Right lung (tissue), 5 donors: ENCODE measurements around the gene S100A11. TPM values are rescaled to one million over a fixed set of nuclear protein-coding genes. Genes with fewer than 3 reads are reported as not detected.

ENCODE experiments used
- DNase-seq, 2 donors: peaks; one replicate each; pipeline ENCODE4 v3.0.0-alpha.2; 2013
- polyA plus RNA-seq, 5 donors: library from polyadenylated mRNA; unstranded; fragments of 120-200 nt; gene quantifications; one replicate each; pipeline versions ENCODE4 v1.2.1 to v1.2.3, GENCODE V29; 2013; ENCODE audit warnings: inconsistent platforms in 1 of 5, low replicate concordance in 1 of 5; ENCODE audit not compliant: insufficient read length in 5 of 5, insufficient read depth in 1 of 5

Gene S100A11
- polyA plus RNA-seq, 5 donors, result 215 to 317 (median 226) TPM

DNA sequence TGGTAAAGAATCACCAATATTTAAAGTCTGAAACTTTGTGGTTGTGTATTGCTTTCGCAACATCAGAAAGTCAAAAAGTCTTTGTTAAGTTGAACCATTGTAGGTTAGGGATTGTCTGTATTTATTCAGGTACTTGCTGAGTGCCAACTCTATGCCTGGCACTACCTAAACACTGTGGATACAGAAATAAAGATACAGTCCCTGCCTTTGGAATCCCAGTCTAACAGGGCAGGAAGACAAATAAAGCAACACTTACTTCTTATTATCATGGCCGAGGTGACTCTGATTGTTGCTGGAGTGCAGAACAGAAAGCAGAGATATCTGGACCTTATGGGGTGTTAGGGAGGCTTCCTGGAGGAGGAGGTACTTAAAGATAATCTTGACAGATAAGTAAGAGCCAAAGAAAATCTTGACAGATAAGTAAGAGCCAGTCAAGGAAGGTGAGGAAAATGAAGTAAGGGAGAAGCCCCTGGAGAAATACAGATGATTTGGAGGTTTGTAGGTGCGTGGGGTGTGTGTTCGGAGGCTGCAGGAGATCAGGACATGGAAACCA, 31.4 kb downstream of the S100A11 start:
- no peak for DNase-seq

DNA sequence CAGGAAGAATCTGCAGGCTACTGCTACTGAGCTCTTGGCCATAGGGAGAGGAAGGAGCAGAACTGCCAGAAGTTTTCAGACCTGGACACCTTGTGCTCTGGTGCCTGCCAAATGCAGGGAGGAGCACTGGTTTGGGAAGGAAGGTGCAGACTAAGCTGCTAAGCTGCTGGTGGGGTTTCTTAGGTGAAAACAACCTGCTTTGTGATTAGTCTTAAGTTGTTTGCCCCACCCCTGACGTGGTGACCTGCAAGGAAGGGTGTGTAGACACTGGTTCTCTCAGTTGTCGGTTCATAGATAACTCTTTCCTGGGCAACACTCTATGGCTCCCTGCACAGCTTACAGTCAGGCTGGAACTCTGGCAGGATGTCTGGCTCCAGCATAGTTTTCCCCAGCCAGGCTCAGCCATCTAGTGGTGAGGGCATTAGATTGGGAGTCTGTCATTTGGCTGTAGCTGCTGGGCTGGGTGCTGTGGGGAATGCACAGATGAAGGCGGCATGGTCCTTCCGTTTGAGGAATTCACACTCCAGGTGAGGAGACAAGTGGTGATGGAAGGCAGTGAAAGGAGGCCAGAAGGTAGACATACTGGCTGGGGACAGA, 32.9 kb downstream of the S100A11 start:
- no peak for DNase-seq

DNA sequence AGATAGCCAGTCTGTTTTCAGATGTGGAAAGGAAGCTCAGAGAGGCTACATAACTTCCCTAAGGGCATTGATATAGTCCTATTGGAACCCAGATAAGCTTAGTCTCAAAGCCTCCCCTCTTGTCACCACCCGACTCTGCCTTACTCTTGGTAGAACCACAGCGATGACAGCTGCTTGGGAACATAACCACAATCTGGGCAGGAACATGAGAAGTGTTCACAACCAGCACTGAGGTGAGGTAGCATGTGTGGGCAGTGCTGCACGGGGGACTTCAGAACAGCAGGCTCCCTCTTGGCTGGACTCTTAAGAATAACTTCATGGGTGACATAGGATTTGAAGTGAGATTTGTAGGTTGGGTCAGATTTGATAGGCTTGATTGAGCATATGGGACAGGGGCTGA, 33.8 kb downstream of the S100A11 start:
- DNase-seq, result no peak

DNA sequence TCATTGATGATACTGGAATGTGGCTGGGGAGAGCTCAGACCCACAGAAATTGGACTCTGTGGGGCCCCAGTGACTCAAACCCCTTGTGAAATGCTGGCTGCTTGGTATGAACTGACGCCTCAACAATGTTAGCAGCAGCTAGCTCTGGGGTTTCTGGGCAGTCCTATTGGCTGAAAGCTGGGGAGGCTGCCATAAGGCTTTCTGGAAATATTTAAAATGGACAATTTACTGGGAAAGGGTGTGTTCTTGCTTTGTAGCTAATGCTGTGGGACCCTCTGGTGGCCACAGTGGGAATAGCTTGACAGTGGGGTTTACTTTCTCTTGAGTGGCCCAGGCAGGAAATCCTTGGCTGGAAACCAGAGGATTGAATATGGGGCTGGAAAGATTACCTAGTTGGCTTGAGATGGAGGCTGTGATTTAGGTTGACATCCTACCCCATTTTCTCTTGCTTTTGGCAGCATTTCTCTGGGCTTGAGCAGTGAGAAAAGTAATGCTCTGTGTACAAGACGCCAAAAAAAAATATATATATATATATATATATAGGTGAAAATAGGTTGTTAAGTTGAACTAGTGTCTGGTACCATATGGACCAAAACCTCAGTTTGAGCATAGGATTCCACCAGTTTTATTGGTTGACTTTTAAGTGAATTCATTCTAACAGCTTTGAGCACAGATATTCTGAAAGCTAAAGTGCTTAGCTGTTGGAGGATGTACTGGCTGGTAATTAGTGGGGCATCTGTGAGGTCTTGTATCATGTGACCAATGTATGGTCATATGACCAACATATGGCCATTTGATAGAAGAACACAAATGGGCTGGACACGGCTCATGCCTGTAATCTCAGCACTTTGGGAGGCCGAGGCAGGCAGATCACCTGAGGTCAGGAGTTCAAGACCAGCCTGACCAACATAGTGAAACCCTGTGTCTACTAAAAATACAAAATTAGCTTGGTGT, 34.9 kb downstream of the S100A11 start:
- peak; percentile 75 to 83 for DNase-seq

DNA sequence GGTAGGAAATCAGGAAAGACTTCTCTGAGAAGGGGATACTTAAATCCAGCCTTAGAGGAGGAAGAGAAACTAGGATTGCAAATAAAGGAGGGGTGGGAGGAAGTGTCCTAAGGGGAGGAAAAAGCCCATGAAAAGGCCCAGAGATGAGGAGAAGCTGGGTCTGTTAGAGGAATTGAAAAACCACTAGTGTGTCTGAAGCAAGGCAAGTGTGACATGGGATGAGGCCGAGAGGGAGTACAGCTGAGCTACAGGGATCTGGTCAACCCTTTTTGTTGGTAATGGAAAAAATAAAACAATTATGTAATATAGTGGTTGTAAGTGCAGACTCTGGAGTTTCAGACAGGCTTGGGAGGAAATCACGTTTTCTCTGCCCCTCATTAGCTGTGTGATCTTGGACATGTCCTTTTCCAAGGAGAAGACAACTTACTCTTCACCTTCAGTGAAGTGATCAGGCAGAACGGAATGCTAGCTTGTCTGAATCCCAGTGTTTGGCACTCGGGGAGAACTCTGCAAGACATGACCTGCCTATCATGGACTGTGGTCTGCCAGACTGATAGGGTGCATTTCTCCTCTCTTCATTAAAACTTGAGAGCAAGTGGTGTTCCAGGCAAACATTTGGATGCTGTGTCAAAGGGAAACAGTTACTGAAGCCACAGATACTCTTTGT, 35.7 kb downstream of the S100A11 start:
- DNase-seq, result no peak

DNA sequence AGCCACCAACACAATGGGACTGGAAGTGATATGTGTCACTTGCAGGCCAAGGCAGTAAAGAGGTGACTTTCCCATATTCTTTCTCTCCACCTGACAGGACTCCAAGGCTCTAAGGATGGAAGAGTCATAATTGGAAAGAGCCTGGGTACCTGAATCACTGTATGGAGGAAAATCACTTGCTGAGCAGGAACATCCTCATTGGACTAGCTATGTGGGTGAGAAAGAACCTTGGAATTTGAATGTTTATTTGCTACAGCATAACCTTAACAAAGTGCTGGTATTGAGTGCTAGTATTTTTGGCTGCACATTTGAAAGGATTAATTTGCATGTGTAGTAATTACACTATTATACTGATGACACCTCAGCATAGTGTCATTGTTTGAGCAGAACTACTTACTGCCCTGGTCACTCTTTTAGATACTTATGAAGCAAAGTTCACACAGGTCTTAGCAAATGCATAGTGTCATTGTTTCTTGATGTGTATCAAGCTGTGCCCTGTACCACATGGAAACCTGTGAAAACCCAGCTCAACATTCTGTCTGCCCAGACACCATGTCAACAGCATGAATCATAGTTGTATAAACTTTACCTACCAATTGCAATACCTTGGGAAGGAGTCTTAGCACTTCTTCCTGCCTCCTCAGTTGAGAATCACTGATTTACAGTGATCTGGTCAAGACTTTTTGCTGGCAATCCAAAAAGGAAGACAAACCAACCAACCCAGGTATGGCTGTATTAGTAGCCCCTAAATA, 38.0 kb downstream of the S100A11 start:
- no peak for DNase-seq

DNA sequence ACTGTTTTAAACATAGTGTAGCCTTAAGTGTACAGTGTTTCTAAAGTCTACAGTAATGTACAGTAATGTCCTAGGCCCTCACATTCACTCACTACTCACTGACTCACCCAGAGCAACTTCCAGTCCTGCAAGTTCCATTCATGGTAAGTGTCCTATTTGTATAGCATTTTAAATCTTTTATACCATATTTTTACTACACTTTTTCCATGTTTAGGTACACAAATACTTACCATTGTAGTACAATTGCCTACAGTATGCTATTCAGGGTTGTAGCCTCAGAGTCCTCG, 39.6 kb downstream of the S100A11 start:
- no peak for DNase-seq

DNA sequence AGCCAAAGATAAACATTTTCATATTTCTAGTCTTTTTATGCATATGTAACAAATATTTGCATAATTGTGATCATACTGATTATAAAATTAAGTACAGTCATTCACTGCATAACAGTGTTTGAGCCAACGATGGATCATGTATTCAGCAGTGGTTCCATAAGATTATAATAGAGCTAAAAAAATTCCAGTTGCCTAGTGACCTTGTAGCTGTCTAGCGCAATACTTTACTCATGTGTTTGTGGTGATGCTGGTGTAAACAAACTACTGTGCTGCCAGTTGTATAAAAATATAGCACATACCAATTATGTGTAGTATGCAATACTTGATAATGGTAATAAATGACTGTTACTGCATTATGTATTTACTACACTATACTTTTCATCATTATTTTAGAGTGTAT, 41.0 kb downstream of the S100A11 start:
- DNase-seq, result no peak

DNA sequence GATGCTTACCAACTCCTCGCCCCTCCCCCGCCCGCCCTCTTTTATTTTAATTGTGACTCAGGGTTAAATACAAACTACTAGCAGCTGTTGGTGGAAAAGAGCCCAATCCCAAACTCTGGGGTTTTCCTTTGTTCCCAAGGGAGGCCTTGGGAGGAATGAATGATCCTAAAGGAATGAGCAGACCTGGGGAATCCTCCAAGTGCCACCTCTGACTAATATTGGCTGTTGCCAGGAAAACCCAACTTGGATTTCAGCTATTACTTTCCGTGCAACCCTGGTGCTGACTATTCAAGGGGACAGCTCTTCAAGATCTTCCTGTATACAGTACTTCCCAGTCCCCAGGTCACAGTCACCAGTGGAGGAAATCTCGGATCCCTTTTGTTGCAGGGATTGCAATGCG, 41.8 kb downstream of the S100A11 start:
- no peak for DNase-seq

DNA sequence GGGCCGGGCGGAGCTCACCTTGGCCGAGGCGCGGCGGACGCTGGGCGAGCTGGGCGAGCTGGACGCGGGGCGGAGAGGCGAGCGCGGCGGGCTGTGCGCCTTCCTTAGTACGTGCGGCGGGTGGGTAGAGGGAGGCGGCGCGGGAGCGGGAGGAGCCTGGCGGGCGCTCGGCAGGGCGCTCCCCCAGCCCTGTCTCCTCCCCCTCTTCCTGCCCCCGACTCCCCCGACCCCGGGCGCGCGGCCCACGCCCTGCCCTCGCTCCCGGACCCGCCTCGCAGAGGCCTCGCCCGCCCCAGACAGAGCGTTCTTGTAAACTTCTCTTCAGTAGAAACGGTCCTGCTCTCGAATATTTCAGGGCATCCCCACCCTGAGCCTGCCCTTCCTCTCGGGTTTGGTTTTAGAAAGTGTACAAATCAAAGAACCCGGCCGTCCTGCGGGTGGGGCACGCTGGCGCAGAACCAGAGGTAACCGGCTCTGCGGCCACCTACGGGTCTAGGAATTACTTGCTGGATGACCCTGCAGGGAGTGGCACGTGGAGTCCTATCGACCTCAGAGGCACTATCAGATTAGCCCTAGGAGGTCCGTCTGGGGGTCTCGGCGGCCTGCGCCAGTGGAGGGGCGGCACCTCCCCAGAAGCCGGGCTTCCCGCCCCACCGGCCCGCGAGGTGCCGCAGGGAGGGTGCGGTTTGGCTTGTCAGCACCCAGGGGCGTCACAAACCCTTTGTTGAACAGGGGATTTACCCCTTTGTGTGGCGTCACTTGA, 42.9 kb downstream of the S100A11 start, which contains the start of gene S100A10:
Gene S100A10, minus strand, starts transcription at position 126 of the 763 bp plus-strand sequence. CDS start 7,629 bp downstream, outside the sequence.
- DNase-seq, result peak; percentile 75 to 80

DNA sequence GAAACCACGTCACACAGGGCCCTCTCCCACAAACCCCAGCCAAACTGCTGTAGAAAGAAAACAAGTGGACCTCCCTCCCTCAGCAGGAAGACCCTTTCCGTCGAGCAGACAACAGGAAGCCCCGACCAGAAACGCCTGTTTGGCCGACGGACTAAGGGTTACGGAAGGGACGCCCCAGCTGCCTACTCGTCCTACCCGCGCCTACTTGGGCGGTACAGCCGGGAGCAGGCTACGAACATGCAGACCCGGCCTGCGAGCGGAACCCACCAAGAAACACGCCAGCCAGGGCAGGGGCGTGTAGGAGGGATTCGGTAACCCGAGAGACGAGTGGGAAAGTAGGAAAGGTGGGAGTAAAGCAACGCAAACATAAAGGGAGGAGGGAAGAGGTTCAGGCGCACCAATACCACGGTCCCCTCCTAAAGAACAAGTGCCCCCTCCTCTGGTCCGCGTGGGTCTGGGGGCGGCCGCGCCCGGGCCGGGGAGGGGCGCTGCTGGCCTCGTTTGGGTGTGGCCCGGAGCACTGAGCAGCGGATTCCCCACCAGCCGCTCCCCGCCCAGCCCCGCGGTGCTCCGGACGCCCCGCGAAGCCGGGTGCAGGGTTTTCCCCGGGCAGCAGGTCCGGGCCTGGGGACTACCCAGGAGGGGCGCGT, 43.6 kb downstream of the S100A11 start:
- DNase-seq, result peak in 1 of 2 donors; percentile 23

DNA sequence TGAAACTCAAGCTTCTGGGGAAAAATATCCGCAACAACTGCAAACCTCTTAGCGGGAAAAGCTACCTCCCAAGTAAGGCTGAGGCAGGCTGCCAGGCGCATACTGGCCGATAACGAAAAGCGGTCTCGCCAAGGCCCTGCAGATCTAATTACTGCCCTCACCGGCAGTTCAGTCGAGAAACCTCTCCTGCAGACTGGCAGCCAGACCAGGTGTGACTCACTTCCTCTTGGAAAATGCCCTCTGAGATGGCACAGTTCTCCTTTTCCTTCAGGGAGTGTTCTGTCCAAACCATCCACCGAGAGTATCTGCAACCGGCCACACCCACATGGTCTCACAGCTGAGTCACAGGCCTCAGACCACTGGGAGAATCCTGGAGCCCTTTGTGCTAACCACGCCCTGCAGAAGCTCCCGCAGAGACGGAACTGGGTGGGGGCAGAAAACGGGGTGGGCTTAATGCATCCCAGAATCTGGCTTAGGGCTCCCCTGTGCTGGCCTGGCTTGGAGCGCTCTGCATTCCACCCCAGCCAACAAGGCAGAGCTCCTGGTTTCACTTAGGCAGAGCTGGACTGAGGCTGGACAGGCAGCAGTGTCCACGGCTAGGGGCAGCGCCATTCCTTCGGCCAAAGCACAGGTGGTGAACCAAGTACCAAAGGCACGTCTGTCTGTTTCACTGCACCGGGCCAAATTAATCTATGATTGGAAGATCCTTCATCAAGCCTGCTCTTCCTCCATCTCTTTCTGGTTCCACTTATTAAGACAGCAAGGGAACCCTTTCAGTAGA, 44.3 kb downstream of the S100A11 start:
- DNase-seq, result peak in 1 of 2 donors; percentile 54

DNA sequence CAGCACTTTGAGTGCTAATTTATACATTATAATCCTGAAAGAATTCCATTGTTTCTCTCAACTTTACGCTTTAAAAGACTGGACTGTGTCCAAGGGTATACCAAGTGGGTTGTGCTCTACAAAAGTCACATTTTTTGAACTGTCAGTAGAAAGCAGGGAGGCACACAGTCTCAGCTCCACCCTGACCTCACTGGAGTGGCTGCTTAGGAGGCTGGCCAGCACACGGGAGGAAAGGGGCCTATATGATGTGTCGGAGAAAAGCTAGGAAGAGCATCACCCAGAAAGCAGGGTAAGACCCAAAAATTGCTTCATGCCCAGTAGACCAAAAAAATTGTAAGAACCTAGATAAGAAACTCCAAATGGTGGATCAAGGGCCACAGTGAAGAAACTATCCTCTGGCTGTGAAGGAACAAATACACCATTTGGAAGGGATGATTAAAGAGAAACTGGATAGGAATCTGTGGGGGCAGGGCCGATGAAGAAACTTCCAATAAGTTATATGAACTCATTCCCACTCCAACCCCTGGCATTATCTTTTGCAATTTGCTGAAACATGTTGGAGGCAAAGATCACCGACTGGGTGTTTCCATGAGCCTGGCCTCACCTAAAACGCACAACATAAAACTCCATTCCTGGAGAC, 45.0 kb downstream of the S100A11 start:
- DNase-seq, result no peak

DNA sequence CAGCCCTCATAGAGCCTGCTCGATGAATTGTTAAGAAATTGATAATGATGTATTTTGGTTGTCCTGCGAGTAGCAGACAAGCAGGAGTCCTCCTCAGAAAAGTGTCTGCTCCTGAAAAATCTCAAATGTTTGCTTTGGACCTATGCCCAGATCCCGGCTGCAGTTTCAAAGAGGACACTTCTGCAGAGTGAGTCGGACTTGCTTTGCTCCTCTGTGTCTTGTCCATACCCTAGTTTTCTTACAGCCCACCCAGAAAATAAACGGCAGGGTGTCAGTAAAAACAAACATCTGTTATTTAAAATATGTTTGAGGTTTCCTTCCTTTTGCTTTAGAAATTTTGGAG, 46.0 kb downstream of the S100A11 start:
- peak; percentile 82 to 85 for DNase-seq

DNA sequence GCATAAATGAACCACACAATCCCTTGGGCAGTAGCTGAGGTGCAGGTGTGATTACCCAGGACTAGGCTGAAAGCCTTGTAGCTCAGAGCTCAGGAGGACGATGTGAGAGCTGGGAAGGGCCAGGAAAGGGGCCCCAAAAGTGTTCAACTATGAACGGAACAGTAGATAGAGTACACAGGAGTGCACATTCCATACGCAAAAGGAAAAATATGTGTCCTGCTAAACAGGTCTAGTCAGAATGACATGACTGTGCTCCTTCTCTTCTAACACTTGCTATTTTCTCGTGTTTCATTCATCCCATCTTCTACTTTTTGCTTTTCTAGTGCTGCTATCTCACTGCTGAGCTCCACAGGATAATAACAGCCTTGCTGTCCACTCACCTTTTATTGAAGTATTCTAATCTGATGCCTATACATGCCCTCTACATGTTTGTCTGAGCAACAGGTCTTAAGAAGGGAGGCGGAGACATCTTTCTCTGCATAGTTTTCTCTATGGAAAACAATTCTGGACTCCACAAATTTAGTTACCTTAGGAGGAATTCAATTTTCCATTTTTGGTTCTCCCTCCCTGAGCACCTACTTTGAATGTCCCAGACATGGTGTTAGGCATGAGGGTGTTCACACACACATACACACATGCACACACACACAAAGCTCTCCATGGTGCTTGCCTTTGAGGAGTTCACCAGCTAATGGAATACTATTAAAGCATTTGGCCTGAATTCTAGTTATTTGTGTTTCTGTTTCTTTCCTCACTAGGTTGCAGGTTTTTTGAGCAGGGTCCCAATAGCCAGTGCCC, 46.5 kb downstream of the S100A11 start:
- DNase-seq, result no peak

DNA sequence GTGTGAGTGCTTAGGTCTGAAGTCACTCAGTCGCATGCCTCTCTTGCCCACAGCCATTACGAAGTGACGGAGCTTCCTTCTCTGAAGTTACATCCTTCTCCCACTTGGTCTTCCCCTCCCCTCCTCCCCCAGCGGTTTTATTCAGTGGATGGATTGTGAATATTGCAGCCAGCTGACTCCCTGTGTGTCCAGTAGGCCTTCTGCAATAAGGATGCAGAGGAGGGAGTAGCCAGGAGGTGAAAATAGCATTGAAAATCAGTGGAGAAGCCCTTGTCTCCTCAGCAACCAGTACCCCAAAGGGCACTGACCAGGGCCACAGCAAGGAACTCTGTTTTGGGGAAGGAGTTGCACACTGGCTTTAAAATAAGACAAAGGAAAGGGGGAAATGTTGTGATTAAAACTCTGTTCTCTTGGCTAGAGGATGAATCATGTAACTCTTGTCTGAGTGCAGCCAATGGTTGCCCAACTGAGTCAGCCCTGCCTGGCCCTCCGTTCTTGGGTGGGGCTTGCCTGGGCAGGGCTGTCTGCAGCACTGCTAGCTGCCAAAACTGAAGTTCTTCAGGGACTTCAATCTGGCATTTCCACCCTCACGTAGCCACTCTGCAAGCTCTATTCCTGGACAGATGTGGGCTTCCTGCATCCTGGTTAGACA, 47.5 kb downstream of the S100A11 start:
- no peak for DNase-seq

DNA sequence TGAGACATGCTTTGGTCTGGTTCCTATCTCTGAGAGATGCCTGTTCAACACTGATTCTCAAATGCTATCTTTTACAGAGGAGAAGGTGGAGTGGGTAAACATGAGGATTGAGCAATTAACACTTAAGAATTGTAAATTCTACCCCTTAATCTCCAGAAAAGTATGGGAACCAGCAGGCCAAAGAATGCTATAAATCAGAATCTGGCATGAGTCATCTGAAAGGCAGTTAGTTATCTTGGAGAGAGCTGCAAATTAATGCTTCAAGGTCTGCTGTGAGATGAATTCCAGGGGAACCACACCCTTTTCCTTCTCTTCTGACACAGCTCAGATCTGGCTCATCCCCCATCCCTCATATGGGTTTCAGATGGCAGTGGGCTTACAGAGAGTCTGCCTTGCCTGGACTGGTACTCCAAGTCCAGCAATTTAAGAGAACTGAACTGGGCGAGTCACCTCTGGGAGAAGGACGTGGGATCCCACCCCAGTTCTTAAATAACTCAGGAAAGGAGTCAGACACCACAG, 48.3 kb downstream of the S100A11 start:
- DNase-seq, result no peak
